Neural progenitor cell (in vitro differentiated cells): ENCODE measurements around the gene PLEKHG5. TPM values are rescaled to one million over a fixed set of nuclear protein-coding genes. Genes with fewer than 3 reads are reported as not detected.

ENCODE experiments used
- DNase-seq: peaks from one replicate; pipeline ENCODE4 v3.0.0-alpha.2; 2016; ENCODE audit warnings: low spot score
- H2AFZ ChIP-seq: fragments of 200-600 bp; sonication (generic); replicated peaks from 2 replicates; pipeline ENCODE4 v1.6.1; 2016; ENCODE audit warnings: antibody characterized with exemption
- H3F3A ChIP-seq: fragments of 200-600 bp; sonication (generic); 2 replicates; pipeline ENCODE4 v1.6.1; 2016; ENCODE audit warnings: antibody characterized with exemption, low read depth
- H3K27ac ChIP-seq: fragments of 200-600 bp; sonication (generic); 2 replicates; pipeline ENCODE4 v1.5.1; 2016; ENCODE audit warnings: mild to moderate bottlenecking
- H3K27me3 ChIP-seq: fragments of 200-600 bp; sonication (generic); 2 replicates; pipeline ENCODE4 v1.6.1; 2016; ENCODE audit warnings: mild to moderate bottlenecking, moderate library complexity
- H3K36me3 ChIP-seq: fragments of 200-600 bp; sonication (generic); 2 replicates; pipeline ENCODE4 v1.5.1; 2016
- H3K4me1 ChIP-seq: fragments of 200-600 bp; sonication (generic); 2 replicates; pipeline ENCODE4 v1.6.1; 2016; ENCODE audit warnings: mixed run types
- H3K4me2 ChIP-seq: fragments of 200-600 bp; sonication (generic); 2 replicates; pipeline ENCODE4 v1.6.1; 2016
- H3K4me3 ChIP-seq: fragments of 200-600 bp; sonication (generic); 2 replicates; pipeline ENCODE4 v1.5.1; 2016
- H3K79me2 ChIP-seq: fragments of 200-600 bp; sonication (generic); 2 replicates; pipeline ENCODE4 v1.6.1; 2016; ENCODE audit warnings: low read depth
- H3K9ac ChIP-seq: fragments of 200-600 bp; sonication (generic); 2 replicates; pipeline ENCODE4 v1.6.1; 2016
- H3K9me3 ChIP-seq: fragments of 200-600 bp; sonication (generic); 2 replicates; pipeline ENCODE4 v1.5.1; 2016; ENCODE audit warnings: low read depth
- H4K20me1 ChIP-seq: fragments of 200-600 bp; sonication (generic); 2 replicates; pipeline ENCODE4 v1.6.1; 2016; ENCODE audit warnings: low read depth
- H3K27ac Mint-ChIP-seq: 3 replicates; pipeline ENCODE4 v1.8.0; 2021; ENCODE audit warnings: mixed read lengths
- H3K27me3 Mint-ChIP-seq: 2 replicates; pipeline ENCODE4 v1.8.0; 2022; ENCODE audit warnings: low read depth, mild to moderate bottlenecking, inconsistent platforms, moderate library complexity, mixed read lengths; ENCODE audit not compliant: insufficient read depth
- H3K36me3 Mint-ChIP-seq: 3 replicates; pipeline ENCODE4 v1.8.0; 2021; ENCODE audit warnings: mixed read lengths
- H3K4me1 Mint-ChIP-seq: 3 replicates; pipeline ENCODE4 v1.8.0; 2021; ENCODE audit warnings: mixed read lengths
- H3K4me3 Mint-ChIP-seq: 3 replicates; pipeline ENCODE4 v1.8.0; 2021; ENCODE audit warnings: mild to moderate bottlenecking, moderate library complexity, mixed read lengths
- H3K9me3 Mint-ChIP-seq: 3 replicates; pipeline ENCODE4 v1.8.0; 2020; ENCODE audit warnings: mixed read lengths
- CTCF ChIP-seq: fragments of 200-600 bp; sonication (generic); IDR thresholded peaks from 2 replicates; pipeline ENCODE4 v1.5.1; 2017; ENCODE audit warnings: antibody characterized with exemption, mild to moderate bottlenecking
- EZH2 ChIP-seq: fragments of 200-600 bp; sonication (generic); IDR thresholded peaks from 2 replicates; pipeline ENCODE4 v1.6.1; 2017; ENCODE audit warnings: antibody characterized with exemption, mild to moderate bottlenecking, moderate library complexity
- EZH2phosphoT487 ChIP-seq: fragments of 200-600 bp; sonication (generic); IDR thresholded peaks from 2 replicates; pipeline ENCODE4 v1.6.1; 2017; ENCODE audit warnings: antibody characterized with exemption
- total RNA-seq: library from RNA; depleted of rRNA; stranded (reverse); fragments of >200 nt; gene quantifications from 2 replicates; pipeline ENCODE4 v1.2.3, GENCODE V29; 2015; ENCODE audit warnings: low replicate concordance

PLEKHG5 gene
- total RNA-seq, 1 donor from 2014 or later: 7.4 TPM

GRCh38 chr1:6528492-6528891 is 37.0 kb upstream of the PLEKHG5 start:
- Histone ChIP-seq H2AFZ (no peak overlapping the region), H3F3A (peaks cover 10% of the 10 kb centered on the region), H3K79me2 (no peaks in the 10 kb centered on the region), H3K4me1 (no peaks in the 10 kb centered on the region), H4K20me1 (peaks cover 8% of the 10 kb centered on the region), H3K9me3 (no peaks in the 10 kb centered on the region), H3K4me2 (no peak overlapping the region), H3K36me3 (no peaks in the 10 kb centered on the region), H3K27ac (no peak overlapping the region), H3K9ac (no peak overlapping the region), H3K4me3 (no peak overlapping the region), H3K27me3 (no peaks in the 10 kb centered on the region)
- no peak for DNase-seq
- TF ChIP-seq CTCF (no peak), EZH2 (no peak), EZH2phosphoT487 (no peak)
- Mint-ChIP-seq H3K4me3 (no peak overlapping the region), H3K9me3 (no peaks in the 10 kb centered on the region), H3K27me3 (peaks cover 3% of the 10 kb centered on the region), H3K4me1 (peaks cover 3% of the 10 kb centered on the region), H3K27ac (peak overlapping the region; percentile 30), H3K36me3 (peaks cover 28% of the 10 kb centered on the region)

DNA sequence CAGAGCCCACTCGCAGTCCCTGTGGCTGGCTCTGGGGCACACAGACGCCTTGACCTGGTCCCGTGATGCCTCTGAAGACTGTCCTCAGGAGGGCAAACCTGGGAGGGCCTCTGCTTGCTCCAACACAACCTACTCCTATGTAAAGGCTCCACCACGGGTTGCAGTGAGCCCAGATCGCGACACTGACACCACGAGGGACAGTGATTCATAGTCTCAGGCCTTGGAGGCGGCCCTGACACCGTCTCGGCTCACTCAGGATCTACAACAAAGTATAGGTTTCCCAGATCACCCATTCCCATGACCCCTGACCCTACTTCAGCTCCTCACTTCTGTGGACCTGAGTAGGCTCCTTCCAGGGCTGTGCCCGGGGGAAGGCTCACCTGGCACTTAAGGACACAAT is 34.8 kb upstream of the PLEKHG5 start:
- Mint-ChIP-seq H3K4me1 (peaks cover 10% of the 10 kb centered on the region), H3K36me3 (peaks cover 14% of the 10 kb centered on the region), H3K27me3 (peaks cover 3% of the 10 kb centered on the region), H3K4me3 (no peak overlapping the region), H3K27ac (no peak overlapping the region), H3K9me3 (no peaks in the 10 kb centered on the region)
- Histone ChIP-seq H2AFZ (no peak overlapping the region), H3K4me1 (no peaks in the 10 kb centered on the region), H3K4me2 (no peak overlapping the region), H3K27ac (no peak overlapping the region), H3F3A (peaks cover 16% of the 10 kb centered on the region), H3K79me2 (no peaks in the 10 kb centered on the region), H3K36me3 (no peaks in the 10 kb centered on the region), H4K20me1 (peaks cover 8% of the 10 kb centered on the region), H3K4me3 (no peak overlapping the region), H3K9me3 (no peaks in the 10 kb centered on the region), H3K9ac (no peak overlapping the region), H3K27me3 (no peaks in the 10 kb centered on the region)
- TF ChIP-seq CTCF (no peak), EZH2phosphoT487 (no peak), EZH2 (no peak)
- DNase-seq: no peak

GRCh38 chr1:6523566-6523965 is 32.1 kb upstream of the PLEKHG5 start:
- no peak overlapping the region for H3K27ac ChIP-seq
- peaks cover 35% of the 10 kb centered on the region for H3K4me1 Mint-ChIP-seq
- no peaks in the 10 kb centered on the region for H3K9me3 Mint-ChIP-seq
- H3K4me2 ChIP-seq: no peak overlapping the region
- H3K79me2 ChIP-seq: no peaks in the 10 kb centered on the region
- H3K27me3 Mint-ChIP-seq: peaks cover 3% of the 10 kb centered on the region
- peaks cover 12% of the 10 kb centered on the region for H3K36me3 Mint-ChIP-seq
- H3K4me3 Mint-ChIP-seq: no peak overlapping the region
- peak overlapping the region; percentile 43 for H3K27ac Mint-ChIP-seq
- peaks cover 39% of the 10 kb centered on the region for H3F3A ChIP-seq
- peak; percentile 69 for TF ChIP-seq CTCF
- TF ChIP-seq EZH2phosphoT487: no peak
- no peak for TF ChIP-seq EZH2
- no peak overlapping the region for H3K9ac ChIP-seq
- no peak overlapping the region for H3K4me3 ChIP-seq
- DNase-seq: peak; percentile 64
- no peak overlapping the region for H2AFZ ChIP-seq
- no peaks in the 10 kb centered on the region for H3K27me3 ChIP-seq
- peaks cover 14% of the 10 kb centered on the region for H4K20me1 ChIP-seq
- no peaks in the 10 kb centered on the region for H3K36me3 ChIP-seq
- H3K4me1 ChIP-seq: peaks cover 19% of the 10 kb centered on the region
- no peaks in the 10 kb centered on the region for H3K9me3 ChIP-seq
